OCI-LY1 (cell line): ENCODE measurements around the gene ZFYVE28.

Source experiments
- H2AFZ ChIP-seq: fragments of 200-600 bp; sonication (generic), shearing (Covaris generic); 2 replicates; pipeline ENCODE4 v1.6.0; 2014; ENCODE audit warnings: antibody characterized with exemption, mild to moderate bottlenecking, low read length
- H3F3A ChIP-seq: fragments of 200-600 bp; sonication (generic), shearing (Covaris generic); 2 replicates; pipeline ENCODE4 v1.6.0; 2014; ENCODE audit warnings: mild to moderate bottlenecking, antibody characterized with exemption, low read length, moderate library complexity; ENCODE audit not compliant: insufficient read depth
- H3K27ac ChIP-seq: fragments of 200-600 bp; sonication (generic); 2 replicates; pipeline ENCODE4 v1.5.1; 2014; ENCODE audit warnings: low read length, mixed run types, mild to moderate bottlenecking, low read depth; ENCODE audit not compliant: poor library complexity, severe bottlenecking
- H3K27me3 ChIP-seq: fragments of 200-600 bp; sonication (generic); 2 replicates; pipeline ENCODE4 v1.6.0; 2014; ENCODE audit warnings: antibody characterized with exemption, mild to moderate bottlenecking, low read length, moderate library complexity; ENCODE audit not compliant: insufficient read depth
- H3K36me3 ChIP-seq: fragments of 200-600 bp; sonication (generic); 2 replicates; pipeline ENCODE4 v1.6.1; 2014; ENCODE audit warnings: mild to moderate bottlenecking, antibody characterized with exemption, low read length, moderate library complexity, mixed read lengths; ENCODE audit not compliant: insufficient read depth
- H3K4me1 ChIP-seq: fragments of 200-600 bp; sonication (generic); 2 replicates; pipeline ENCODE4 v1.5.1; 2014; ENCODE audit warnings: mild to moderate bottlenecking, low read length, moderate library complexity; ENCODE audit not compliant: insufficient read depth, severe bottlenecking
- H3K4me2 ChIP-seq: fragments of 200-600 bp; sonication (generic), shearing (Covaris generic); 2 replicates; pipeline ENCODE4 v1.6.1; 2014; ENCODE audit warnings: low read length
- H3K4me3 ChIP-seq: fragments of 200-600 bp; sonication (generic); 2 replicates; pipeline ENCODE4 v1.5.1; 2014; ENCODE audit warnings: low read length, low read depth, mild to moderate bottlenecking, mixed read lengths; ENCODE audit not compliant: poor library complexity, severe bottlenecking
- H3K79me2 ChIP-seq: fragments of 200-600 bp; shearing (Covaris generic); 2 replicates; pipeline ENCODE4 v1.6.1; 2016; ENCODE audit warnings: mixed run types, low read length, mixed read lengths; ENCODE audit not compliant: insufficient read depth
- H3K9ac ChIP-seq: fragments of 200-600 bp; sonication (generic), shearing (Covaris generic); 2 replicates; pipeline ENCODE4 v1.6.1; 2014; ENCODE audit warnings: mild to moderate bottlenecking, low read length, mixed read lengths
- H3K9me2 ChIP-seq: fragments of 200-600 bp; sonication (generic), shearing (Covaris generic); 2 replicates; pipeline ENCODE4 v1.6.1; 2014; ENCODE audit warnings: low read depth, mild to moderate bottlenecking, low read length, mixed read lengths
- H3K9me3 ChIP-seq: fragments of 200-600 bp; shearing (Covaris generic); 2 replicates; pipeline ENCODE4 v1.6.1; 2014; ENCODE audit warnings: low read length, mixed read lengths
- H4K20me1 ChIP-seq: fragments of 200-600 bp; sonication (generic), shearing (Covaris generic); 2 replicates; pipeline ENCODE4 v1.6.0; 2016; ENCODE audit warnings: mild to moderate bottlenecking, low read length; ENCODE audit not compliant: insufficient read depth
- CTCF ChIP-seq: fragments of 200-600 bp; sonication (generic), shearing (Covaris generic); IDR thresholded peaks from 2 replicates; pipeline ENCODE4 v1.5.1; 2017; ENCODE audit warnings: mild to moderate bottlenecking, antibody characterized with exemption, low read length, moderate library complexity, mixed read lengths
- EZH2 ChIP-seq: fragments of 200-600 bp; sonication (generic), shearing (Covaris generic); IDR thresholded peaks from 2 replicates; pipeline ENCODE4 v1.8.0; 2017; ENCODE audit warnings: borderline replicate concordance, mixed run types, mild to moderate bottlenecking, antibody characterized with exemption, low read length, moderate library complexity, mixed read lengths

Gene ZFYVE28

DNA sequence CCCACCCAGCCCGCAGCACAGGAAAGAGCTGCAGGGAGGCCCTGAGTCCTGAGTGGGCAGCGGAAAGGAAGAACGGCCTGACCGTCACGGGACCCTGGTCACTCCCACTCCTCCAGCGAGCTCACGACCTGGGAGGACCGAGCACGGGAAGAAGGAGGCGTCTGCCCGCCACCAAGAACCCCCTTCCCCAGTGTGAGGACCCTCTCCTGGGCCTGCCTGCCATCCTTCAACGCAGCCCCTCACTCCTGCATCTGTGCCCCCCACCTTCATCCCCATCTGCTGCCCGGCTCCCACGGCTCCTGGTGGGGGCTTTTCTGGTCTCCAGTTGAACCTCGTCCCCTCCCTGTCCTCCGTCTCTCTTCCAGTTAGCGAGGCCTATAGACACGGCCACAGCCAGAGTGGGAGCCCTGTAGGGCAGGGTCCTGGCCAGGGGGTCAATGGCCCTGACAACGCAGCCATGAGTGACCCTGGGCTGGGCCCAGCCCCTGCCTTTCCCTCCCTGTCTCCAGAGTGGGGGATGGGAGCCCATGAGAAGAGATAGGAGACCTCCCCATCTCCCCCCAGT is 115.2 kb downstream of the ZFYVE28 start:
- Histone ChIP-seq H2AFZ (no peak overlapping the region), H3K27me3 (no peaks in the 10 kb centered on the region), H3K9me3 (no peaks in the 10 kb centered on the region), H4K20me1 (no peaks in the 10 kb centered on the region), H3K9ac (no peak overlapping the region), H3K27ac (no peak overlapping the region), H3K79me2 (no peaks in the 10 kb centered on the region), H3K4me1 (peaks cover 12% of the 10 kb centered on the region), H3F3A (no peaks in the 10 kb centered on the region), H3K4me3 (no peak overlapping the region), H3K4me2 (no peak overlapping the region), H3K9me2 (no peaks in the 10 kb centered on the region), H3K36me3 (no peaks in the 10 kb centered on the region; the same call in 1 of the 2 replicates)
- TF ChIP-seq EZH2 = no peak
- no peak for TF ChIP-seq CTCF

DNA sequence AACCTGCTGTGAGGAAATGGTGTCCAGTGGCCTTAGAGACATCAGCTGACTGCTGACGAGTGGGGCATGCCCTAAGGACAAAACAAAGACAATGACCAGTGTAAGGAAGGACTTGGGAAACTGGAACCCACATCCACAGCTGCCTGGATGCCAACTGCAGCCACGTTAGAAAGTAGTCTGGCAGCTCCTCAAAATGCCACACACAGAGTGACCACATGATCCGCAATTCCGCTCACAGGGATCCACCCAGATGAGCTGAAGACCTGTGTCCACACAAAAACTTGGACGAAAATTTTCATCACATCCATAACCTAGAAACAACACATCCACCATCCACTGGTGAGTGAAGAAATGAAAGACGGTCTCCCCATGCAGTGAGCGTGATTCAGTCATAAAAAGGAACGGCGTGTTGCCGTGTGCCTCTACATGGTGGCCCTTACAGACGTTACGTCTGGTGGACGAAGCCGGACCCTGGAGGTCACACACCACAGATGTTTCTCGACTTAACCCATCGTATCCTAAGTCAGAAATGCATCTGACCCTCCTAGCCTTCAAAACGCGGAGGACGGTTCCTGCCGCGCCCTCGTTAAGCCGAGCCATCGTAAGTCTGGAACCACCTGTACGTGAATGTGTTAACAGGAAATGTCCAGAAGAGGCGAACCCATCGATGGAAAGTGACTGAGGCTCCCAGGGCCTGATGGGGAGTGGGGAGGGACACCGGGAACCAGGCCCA is 115.9 kb downstream of the ZFYVE28 start:
- Histone ChIP-seq H3K27ac (no peak overlapping the region), H3K9ac (no peak overlapping the region), H3K4me2 (no peak overlapping the region), H2AFZ (no peak overlapping the region), H4K20me1 (no peaks in the 10 kb centered on the region), H3K9me3 (no peaks in the 10 kb centered on the region), H3F3A (no peaks in the 10 kb centered on the region), H3K4me3 (no peak overlapping the region), H3K36me3 (no peaks in the 10 kb centered on the region; the same call in 1 of the 2 replicates), H3K9me2 (no peaks in the 10 kb centered on the region), H3K4me1 (peaks cover 19% of the 10 kb centered on the region), H3K79me2 (no peaks in the 10 kb centered on the region), H3K27me3 (no peaks in the 10 kb centered on the region)
- TF ChIP-seq CTCF (no peak), EZH2 (no peak)

GRCh38 chr4:2301806-2302205 is 116.6 kb downstream of the ZFYVE28 start:
- Histone ChIP-seq H4K20me1 (no peaks in the 10 kb centered on the region), H3K4me1 (peaks cover 26% of the 10 kb centered on the region), H3K27me3 (no peaks in the 10 kb centered on the region), H3F3A (no peaks in the 10 kb centered on the region), H3K79me2 (no peaks in the 10 kb centered on the region), H3K4me3 (no peak overlapping the region), H3K9ac (no peak overlapping the region), H3K4me2 (no peak overlapping the region), H3K36me3 (no peaks in the 10 kb centered on the region; the same call in 1 of the 2 replicates), H3K27ac (no peak overlapping the region), H3K9me3 (no peaks in the 10 kb centered on the region), H2AFZ (no peak overlapping the region), H3K9me2 (no peaks in the 10 kb centered on the region)
- TF ChIP-seq EZH2 (no peak), CTCF (no peak)
